Measurements from ENCODE around the gene TMEM156. TPM values are rescaled to one million over a fixed set of nuclear protein-coding genes. Genes with fewer than 3 reads are reported as not detected.
"Not testable (repeated sequence)": the region's sequence is repeated elsewhere in the genome, so short reads cannot be mapped to it uniquely, and the experiment has no call there.

The TMEM156 gene
- total and polyA plus RNA-seq, 7 donors = 0.08 to 0.15 (median 0.10) TPM; not detected in 4

GRCh38 chr4:38944440-38944839 lies 87.8 kb downstream of the TMEM156 start:
- no peaks in the 10 kb centered on the region for H3K27me3 ChIP-seq (ENCODE audit: insufficient read depth in 3 of 3, low read length in 2 of 3)
- no peak overlapping the region for H3K27ac ChIP-seq
- no peaks in the 10 kb centered on the region for H3K9me3 ChIP-seq
- DNase-seq (no peak), ATAC-seq (no peak)
- intact Hi-C loops (cut with DNase I) = loop anchor here in 1 of 2 donors (5.0 kb wide), 1 partner anchor 98 kb away; no protein-coding TSS in a partner anchor
- H3K36me3 ChIP-seq (ENCODE audit: insufficient read depth in 1 of 2, low read depth in 1 of 2) = peaks cover 3 to 26% of the 10 kb centered on the region in 2 donors
- WGBS, 3 donors = 90 to 95% (median 91%) methylated on average over 9 of the region's 9 CpGs
- H3K4me1 ChIP-seq = peaks cover 27% of the 10 kb centered on the region
- TF ChIP-seq CTCF (IDR thresholded peaks at IDR 0.05) = no peak
- H3K4me3 ChIP-seq = no peak overlapping the region

- peak; percentile 44 to 81 for DNase-seq
- H3K36me3 ChIP-seq (ENCODE audit: insufficient read depth in 1 of 2, low read depth in 1 of 2) = peaks cover 5 to 37% of the 10 kb centered on the region in 2 donors
Observed at GRCh38 chr4:38943343-38943742, 88.9 kb downstream of the TMEM156 start.

GRCh38 chr4:38941906-38942305 lies 90.3 kb downstream of the TMEM156 start:
- H3K36me3 ChIP-seq (ENCODE audit: insufficient read depth in 1 of 2, low read depth in 1 of 2) = peaks cover 5 to 51% of the 10 kb centered on the region in 2 donors
- WGBS, 3 donors = 48 to 66% (median 53%) methylated on average over 3 of the region's 3 CpGs
- intact Hi-C loops (cut with DNase I) = loop anchor here in 1 of 2 donors (5.0 kb wide), 1 partner anchor 100 kb away; no protein-coding TSS in a partner anchor

More at GRCh38 chr4:38943343-38943742, 88.9 kb downstream of the TMEM156 start:
- Histone ChIP-seq H3K27ac (peak overlapping the region; percentile 71), H3K9me3 (no peaks in the 10 kb centered on the region), H3K4me3 (no peak overlapping the region), H3K4me1 (peaks cover 16% of the 10 kb centered on the region), H3K27me3 (ENCODE audit: insufficient read depth in 3 of 3, low read length in 2 of 3) (no peaks in the 10 kb centered on the region)
- ATAC-seq = peak; percentile 92 to 96 (median 94)
- TF ChIP-seq CTCF (IDR thresholded peaks at IDR 0.05) = no peak
- WGBS, 3 donors = 25 to 32% (median 30%) methylated on average over 4 of the region's 4 CpGs
- intact Hi-C loops (cut with DNase I) = loop anchor here in 1 of 2 donors (5.0 kb wide), 1 partner anchor 99 kb away; no protein-coding TSS in a partner anchor

GRCh38 chr4:38940476-38940875 lies 91.7 kb downstream of the TMEM156 start:
- H3K36me3 ChIP-seq (ENCODE audit: insufficient read depth in 1 of 2, low read depth in 1 of 2) = peaks cover 8 to 63% of the 10 kb centered on the region in 2 donors
- 92 to 97% (median 95%) methylated on average over 3 of the region's 3 CpGs for WGBS, 3 donors
- intact Hi-C loops (cut with DNase I) = loop anchor here in 1 of 2 donors (5.0 kb wide), 1 partner anchor 102 kb away; no protein-coding TSS in a partner anchor
- no peaks in the 10 kb centered on the region for H3K9me3 ChIP-seq
- H3K4me3 ChIP-seq = no peak overlapping the region
- no peak for DNase-seq
- H3K4me1 ChIP-seq = peaks cover 16% of the 10 kb centered on the region
- peak overlapping the region; percentile 8 for H3K27ac ChIP-seq
- no peaks in the 10 kb centered on the region for H3K27me3 ChIP-seq (ENCODE audit: insufficient read depth in 3 of 3, low read length in 2 of 3)
- no peak for TF ChIP-seq CTCF (IDR thresholded peaks at IDR 0.05)
- no peak for ATAC-seq

More at GRCh38 chr4:38941906-38942305, 90.3 kb downstream of the TMEM156 start:
- peak overlapping the region; percentile 71 for H3K27ac ChIP-seq
- H3K9me3 ChIP-seq; H3K4me3 ChIP-seq; DNase-seq; H3K27me3 ChIP-seq (ENCODE audit: insufficient read depth in 3 of 3, low read length in 2 of 3): not testable (repeated sequence)
- H3K4me1 ChIP-seq = peaks cover 16% of the 10 kb centered on the region
- ATAC-seq = peak; percentile 48 to 80 (median 63)

- WGBS, 3 donors = 85 to 97% (median 94%) methylated on average over 1 of the region's 1 CpG
- DNase-seq (no peak), ATAC-seq (no peak)
- Histone ChIP-seq H3K27me3 (ENCODE audit: insufficient read depth in 3 of 3, low read length in 2 of 3) (no peaks in the 10 kb centered on the region), H3K9me3 (no peaks in the 10 kb centered on the region), H3K4me1 (peaks cover 16% of the 10 kb centered on the region), H3K4me3 (no peak overlapping the region), H3K27ac (no peak overlapping the region), H3K36me3 (ENCODE audit: insufficient read depth in 1 of 2, low read depth in 1 of 2) (peaks cover 8 to 63% of the 10 kb centered on the region in 2 donors)
- intact Hi-C loops (cut with DNase I) = no loop called here
- no peak for TF ChIP-seq CTCF (IDR thresholded peaks at IDR 0.05)
Observed at GRCh38 chr4:38939165-38939564, 93.0 kb downstream of the TMEM156 start.
